ENCODE measurements around the gene MTRF1L. TPM values are rescaled to one million over a fixed set of nuclear protein-coding genes. Genes with fewer than 3 reads are reported as not detected.
A peak's percentile ranks its signal among the peaks of the same experiment; 100 is the strongest.

MTRF1L gene
- total RNA-seq, 1 experiment from 2014 or later: 8.0 TPM

DNA sequence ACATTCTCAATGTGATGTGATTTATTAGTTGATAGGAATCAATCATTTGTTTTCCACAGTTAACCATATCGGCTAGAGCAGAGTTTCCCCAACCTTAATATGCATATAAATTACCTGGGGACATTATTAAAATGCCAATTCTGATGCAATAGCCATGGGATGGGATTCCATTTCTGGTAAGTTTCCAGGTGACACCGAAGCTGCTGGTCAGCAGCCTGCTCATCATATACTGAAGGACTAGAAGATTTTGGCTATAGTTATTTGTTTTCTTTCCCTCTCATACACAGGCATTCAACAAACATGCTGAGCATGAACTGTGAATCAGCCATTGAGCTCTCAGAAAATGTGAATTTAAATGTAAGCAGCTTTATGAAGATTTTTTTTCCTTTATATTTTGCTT is 55.5 kb downstream of the MTRF1L start:
- Histone ChIP-seq H3K79me2 (ENCODE audit: low read depth) (no peaks in the 10 kb centered on the region), H3K4me2 (no peak overlapping the region), H4K20me1 (ENCODE audit: insufficient read depth) (no peaks in the 10 kb centered on the region), H3K27ac (no peak overlapping the region), H3K9me2 (ENCODE audit: insufficient read depth) (no peaks in the 10 kb centered on the region), H3K4me1 (replicated peaks; ENCODE audit: insufficient read depth) (peaks cover 29% of the 10 kb centered on the region), H3K4me3 (no peak overlapping the region), H3K36me3 (ENCODE audit: low read depth) (0 out of 2 replicates have a peak, but pooled peaks cover 4% of the 10 kb centered on the region), H3K27me3 (ENCODE audit: insufficient read depth, low read depth) (no peaks in the 10 kb centered on the region), H3F3A (ENCODE audit: insufficient read depth, low read depth) (peaks cover 17% of the 10 kb centered on the region), H2AFZ (no peak overlapping the region), H3K9me3 (ENCODE audit: insufficient read depth, low read depth) (peaks cover 1% of the 10 kb centered on the region; the same call in 1 of the 2 replicates)
- ChIA-PET CTCF (interaction anchor here (0.7 kb wide), 1 partner anchor 371 kb away, joined by 4 read pairs; no protein-coding TSS in a partner anchor), POLR2A (ENCODE audit: unreplicated experiment) (no interaction called here)
- no TSS peak for BruUV-seq (replicated peaks)
- TF ChIP-seq EZH2 (IDR thresholded peaks at IDR 0.05; ENCODE audit: low read depth): no peak
- TF ChIP-seq, protein P1, sequence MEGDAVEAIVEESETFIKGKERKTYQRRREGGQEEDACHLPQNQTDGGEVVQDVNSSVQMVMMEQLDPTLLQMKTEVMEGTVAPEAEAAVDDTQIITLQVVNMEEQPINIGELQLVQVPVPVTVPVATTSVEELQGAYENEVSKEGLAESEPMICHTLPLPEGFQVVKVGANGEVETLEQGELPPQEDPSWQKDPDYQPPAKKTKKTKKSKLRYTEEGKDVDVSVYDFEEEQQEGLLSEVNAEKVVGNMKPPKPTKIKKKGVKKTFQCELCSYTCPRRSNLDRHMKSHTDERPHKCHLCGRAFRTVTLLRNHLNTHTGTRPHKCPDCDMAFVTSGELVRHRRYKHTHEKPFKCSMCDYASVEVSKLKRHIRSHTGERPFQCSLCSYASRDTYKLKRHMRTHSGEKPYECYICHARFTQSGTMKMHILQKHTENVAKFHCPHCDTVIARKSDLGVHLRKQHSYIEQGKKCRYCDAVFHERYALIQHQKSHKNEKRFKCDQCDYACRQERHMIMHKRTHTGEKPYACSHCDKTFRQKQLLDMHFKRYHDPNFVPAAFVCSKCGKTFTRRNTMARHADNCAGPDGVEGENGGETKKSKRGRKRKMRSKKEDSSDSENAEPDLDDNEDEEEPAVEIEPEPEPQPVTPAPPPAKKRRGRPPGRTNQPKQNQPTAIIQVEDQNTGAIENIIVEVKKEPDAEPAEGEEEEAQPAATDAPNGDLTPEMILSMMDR (conservative IDR thresholded peaks at IDR 0.05): no peak
- intact Hi-C loops (cut with micrococcal nuclease; ENCODE audit: unreplicated experiment): loop anchor here (5.0 to 10.0 kb wide), 3 partner anchors 395 to 672 kb away; no protein-coding TSS in a partner anchor
- no peak for DNase-seq

DNA sequence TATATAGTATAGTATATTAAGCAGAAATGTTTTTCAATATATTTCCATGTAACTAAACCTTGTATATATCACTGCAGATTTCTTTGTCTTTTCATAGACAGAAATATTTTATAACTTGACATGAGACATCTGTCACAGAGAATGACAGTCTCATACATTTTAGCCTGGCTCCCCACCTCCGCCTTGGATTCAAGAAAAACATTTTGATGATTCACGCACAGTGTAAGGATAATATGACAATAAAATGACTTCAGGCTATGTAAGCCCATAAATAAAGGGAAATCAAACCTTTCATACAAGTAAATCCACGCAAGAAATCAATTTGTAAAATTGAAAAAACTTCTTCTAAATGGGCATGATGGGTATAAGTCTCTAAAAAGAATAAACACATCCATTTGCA is 56.0 kb downstream of the MTRF1L start:
- no peaks in the 10 kb centered on the region for H3K79me2 ChIP-seq (ENCODE audit: low read depth)
- TF ChIP-seq, protein P1 (conservative IDR thresholded peaks at IDR 0.05): no peak
- no peak for TF ChIP-seq EZH2 (IDR thresholded peaks at IDR 0.05; ENCODE audit: low read depth)
- BruUV-seq (replicated peaks): no TSS peak
- no peak overlapping the region for H3K4me3 ChIP-seq
- intact Hi-C loops (cut with micrococcal nuclease; ENCODE audit: unreplicated experiment): loop anchor here (5.0 to 10.0 kb wide), 3 partner anchors 394 to 672 kb away; no protein-coding TSS in a partner anchor
- H4K20me1 ChIP-seq (ENCODE audit: insufficient read depth): no peaks in the 10 kb centered on the region
- peaks cover 5% of the 10 kb centered on the region; the same call in 1 of the 2 replicates for H3K9me3 ChIP-seq (ENCODE audit: insufficient read depth, low read depth)
- 0 out of 2 replicates have a peak, but pooled peaks cover 4% of the 10 kb centered on the region for H3K36me3 ChIP-seq (ENCODE audit: low read depth)
- H3K4me2 ChIP-seq: no peak overlapping the region
- H3F3A ChIP-seq (ENCODE audit: insufficient read depth, low read depth): peaks cover 15% of the 10 kb centered on the region
- ChIA-PET CTCF (no interaction called here), POLR2A (ENCODE audit: unreplicated experiment) (no interaction called here)
- H3K27ac ChIP-seq: no peak overlapping the region
- no peaks in the 10 kb centered on the region for H3K27me3 ChIP-seq (ENCODE audit: insufficient read depth, low read depth)
- no peak overlapping the region for H2AFZ ChIP-seq
- no peaks in the 10 kb centered on the region for H3K9me2 ChIP-seq (ENCODE audit: insufficient read depth)
- peaks cover 29% of the 10 kb centered on the region for H3K4me1 ChIP-seq (replicated peaks; ENCODE audit: insufficient read depth)
- DNase-seq: no peak

DNA sequence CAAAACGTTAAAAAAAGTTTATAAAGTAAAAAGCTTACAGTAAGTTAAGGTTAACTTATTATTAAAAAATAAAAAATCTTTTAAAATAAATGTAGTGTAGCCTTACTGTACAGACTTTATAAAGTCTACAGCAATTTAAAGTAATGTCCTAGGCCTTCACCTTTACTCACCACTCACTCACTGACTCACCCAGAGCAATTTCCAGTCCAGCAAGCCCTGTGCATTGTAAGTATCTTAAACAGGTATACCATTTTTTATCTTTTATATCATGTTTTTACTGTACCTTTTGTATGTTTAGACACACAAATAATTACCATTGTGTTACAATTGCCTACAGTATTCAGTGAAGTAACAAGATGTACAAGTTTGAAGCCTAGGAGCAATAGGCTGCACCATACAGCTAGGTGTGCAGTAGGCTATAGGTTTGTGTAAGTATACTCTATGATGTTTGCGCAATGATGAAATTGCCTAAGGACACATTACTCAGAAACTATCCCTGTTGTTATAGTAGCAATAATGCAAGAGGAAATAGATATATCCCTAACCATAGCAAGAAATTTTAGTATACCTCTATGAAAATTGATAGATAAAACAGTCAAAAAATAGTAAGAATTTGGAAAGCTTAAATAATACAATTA is 59.1 kb downstream of the MTRF1L start:
- H3K36me3 ChIP-seq (ENCODE audit: low read depth): 0 out of 2 replicates have a peak, but pooled peaks cover 4% of the 10 kb centered on the region
- TF ChIP-seq EZH2 (IDR thresholded peaks at IDR 0.05; ENCODE audit: low read depth): no peak
- TF ChIP-seq, protein P1 (conservative IDR thresholded peaks at IDR 0.05): no peak
- POLR2A ChIA-PET (ENCODE audit: unreplicated experiment): no interaction called here
- no peaks in the 10 kb centered on the region for H3K9me2 ChIP-seq (ENCODE audit: insufficient read depth)
- DNase-seq: peak; percentile 8 to 91
- intact Hi-C loops (cut with micrococcal nuclease; ENCODE audit: unreplicated experiment): loop anchor here (10.0 kb wide), 2 partner anchors 459 to 669 kb away; no protein-coding TSS in a partner anchor
- H3K4me1 ChIP-seq (replicated peaks; ENCODE audit: insufficient read depth): peaks cover 33% of the 10 kb centered on the region
- H3K79me2 ChIP-seq (ENCODE audit: low read depth): no peaks in the 10 kb centered on the region
- BruUV-seq (replicated peaks): no TSS peak
- H3K27ac ChIP-seq: peak overlapping the region; percentile 67
- H2AFZ ChIP-seq: no peak overlapping the region
- H3K27me3 ChIP-seq (ENCODE audit: insufficient read depth, low read depth): no peaks in the 10 kb centered on the region
- peaks cover 15% of the 10 kb centered on the region for H3F3A ChIP-seq (ENCODE audit: insufficient read depth, low read depth)
- H3K9me3 ChIP-seq (ENCODE audit: insufficient read depth, low read depth): peaks cover 5% of the 10 kb centered on the region; the same call in 1 of the 2 replicates
- no peak overlapping the region for H3K4me3 ChIP-seq
- H4K20me1 ChIP-seq (ENCODE audit: insufficient read depth): no peaks in the 10 kb centered on the region
- CTCF ChIA-PET: no interaction called here
- peak overlapping the region; percentile 53 for H3K4me2 ChIP-seq
